Peyer's patch (tissue), 4 donors: Measurements from ENCODE around the gene NPC1. TPM values are rescaled to one million over a fixed set of nuclear protein-coding genes. Genes with fewer than 3 reads are reported as not detected.

Source experiments
- DNase-seq, 3 donors: peaks; one replicate each; pipeline ENCODE4 v3.0.0-alpha.2; 2017 to 2019
- H3K27ac ChIP-seq, 4 donors: fragments of 200-600 bp; sonication (generic); one replicate each; pipeline ENCODE4 v1.5.1; 2016 to 2019
- H3K27me3 ChIP-seq, 2 donors: fragments of 200-600 bp; sonication (generic); one replicate each; pipeline ENCODE4 v1.5.1; 2019
- H3K36me3 ChIP-seq, 3 donors: fragments of 200-600 bp; sonication (generic); one replicate each; pipeline ENCODE4 v1.5.1; 2016 to 2019
- H3K4me1 ChIP-seq, 4 donors: fragments of 200-600 bp; sonication (generic); one replicate each; pipeline ENCODE4 v1.5.1; 2016 to 2019
- H3K4me3 ChIP-seq, 4 donors: fragments of 200-600 bp; sonication (generic); 1 replicate in 3 of 4; 2 replicates in 1 of 4; pipeline ENCODE4 v1.5.1; 2016 to 2019; ENCODE audit warnings: mild to moderate bottlenecking in 1 of 4
- H3K9me3 ChIP-seq, 4 donors: fragments of 200-600 bp; sonication (generic); one replicate each; pipeline ENCODE4 v1.5.1; 2016 to 2019; ENCODE audit warnings: mild to moderate bottlenecking in 1 of 4
- CTCF ChIP-seq, 6 experiments: fragments of 450-650 bp in 4 of 6; fragments of 200-600 bp in 2 of 6; sonication (generic) in 1 of 6; IDR thresholded peaks; one replicate each; pipeline ENCODE4 v1.5.1; 2017 to 2019; ENCODE audit warnings: antibody characterized with exemption in 6 of 6, mild to moderate bottlenecking in 3 of 6, moderate library complexity in 1 of 6
- POLR2A ChIP-seq, 2 donors: fragments of 450-650 bp; IDR thresholded peaks; one replicate each; pipeline ENCODE4 v1.5.1; 2017; ENCODE audit warnings: antibody characterized with exemption in 2 of 2, mild to moderate bottlenecking in 2 of 2, moderate library complexity in 2 of 2
- total RNA-seq, 4 donors: library from RNA; depleted of rRNA; stranded (reverse); fragments of >200 nt; gene quantifications; one replicate each; pipeline ENCODE4 v1.1.0, GENCODE V29; 2016

NPC1 gene
- total RNA-seq, 4 donors from 2014 or later = 62.7 to 80.1 (median 71.3) TPM

DNA sequence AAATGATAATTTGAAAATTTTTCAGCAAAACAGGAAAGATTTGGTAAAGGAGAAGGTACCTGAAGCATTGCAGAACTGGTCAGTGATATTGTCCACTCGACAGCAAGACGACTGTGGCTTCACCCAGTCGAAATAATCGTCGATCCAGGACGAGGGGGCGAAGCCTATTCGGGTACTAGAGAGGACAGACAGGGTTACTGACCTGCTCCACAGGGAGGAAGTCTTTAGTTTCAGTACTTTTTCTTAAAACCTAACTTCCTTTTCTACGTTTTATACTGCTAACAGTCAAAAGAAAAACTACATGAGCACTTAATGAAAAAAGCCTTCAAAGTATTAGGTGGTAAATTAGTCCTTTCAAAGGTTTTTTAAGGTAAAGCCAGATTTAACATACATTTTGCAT, 47.0 kb downstream of the NPC1 start:
- H3K36me3 ChIP-seq = peaks cover 0 to 99% (median 2%) of the 10 kb centered on the region in 3 donors
- H3K27me3 ChIP-seq = no peaks in the 10 kb centered on the region
- no peak for DNase-seq

GRCh38 chr18:23538870-23539269, 47.4 kb downstream of the NPC1 start:
- Histone ChIP-seq H3K36me3 (peaks cover 0 to 99% (median 0%) of the 10 kb centered on the region in 3 donors), H3K27ac (no peak overlapping the region), H3K4me3 (no peak overlapping the region), H3K27me3 (no peaks in the 10 kb centered on the region), H3K9me3 (no peaks in the 10 kb centered on the region), H3K4me1 (peaks cover 0 to 8% (median 4%) of the 10 kb centered on the region in 4 donors)
- TF ChIP-seq CTCF (IDR thresholded peaks at IDR 0.05) (no peak), POLR2A (IDR thresholded peaks at IDR 0.05) (no peak)
- no peak for DNase-seq

More for the DNA sequence above, 47.0 kb downstream of the NPC1 start:
- TF ChIP-seq CTCF (IDR thresholded peaks at IDR 0.05) = no peak
- TF ChIP-seq POLR2A (IDR thresholded peaks at IDR 0.05) = no peak
- Histone ChIP-seq H3K9me3 (no peaks in the 10 kb centered on the region), H3K4me3 (no peak overlapping the region), H3K27ac (no peak overlapping the region), H3K4me1 (peaks cover 0 to 8% (median 4%) of the 10 kb centered on the region in 4 donors)

GRCh38 chr18:23538001-23538400, 48.3 kb downstream of the NPC1 start:
- Histone ChIP-seq H3K27me3 (no peaks in the 10 kb centered on the region), H3K27ac (no peak overlapping the region), H3K4me3 (no peak overlapping the region), H3K9me3 (no peaks in the 10 kb centered on the region), H3K4me1 (peaks cover 0 to 8% (median 4%) of the 10 kb centered on the region in 4 donors), H3K36me3 (peaks cover 0 to 99% (median 0%) of the 10 kb centered on the region in 3 donors)
- no peak for DNase-seq
- no peak for TF ChIP-seq POLR2A (IDR thresholded peaks at IDR 0.05)
- TF ChIP-seq CTCF (IDR thresholded peaks at IDR 0.05) = no peak

- peaks cover 0 to 98% (median 0%) of the 10 kb centered on the region in 3 donors for H3K36me3 ChIP-seq
- H3K4me3 ChIP-seq = no peak overlapping the region
- no peak overlapping the region for H3K27ac ChIP-seq
- TF ChIP-seq CTCF (IDR thresholded peaks at IDR 0.05) = no peak
- TF ChIP-seq POLR2A (IDR thresholded peaks at IDR 0.05) = no peak
- H3K27me3 ChIP-seq = no peaks in the 10 kb centered on the region
- H3K9me3 ChIP-seq = no peaks in the 10 kb centered on the region
- H3K4me1 ChIP-seq = peaks cover 0 to 8% (median 4%) of the 10 kb centered on the region in 4 donors
- DNase-seq = no peak
These were observed 49.0 kb downstream of the NPC1 start for GRCh38 chr18:23537274-23537673.

DNA sequence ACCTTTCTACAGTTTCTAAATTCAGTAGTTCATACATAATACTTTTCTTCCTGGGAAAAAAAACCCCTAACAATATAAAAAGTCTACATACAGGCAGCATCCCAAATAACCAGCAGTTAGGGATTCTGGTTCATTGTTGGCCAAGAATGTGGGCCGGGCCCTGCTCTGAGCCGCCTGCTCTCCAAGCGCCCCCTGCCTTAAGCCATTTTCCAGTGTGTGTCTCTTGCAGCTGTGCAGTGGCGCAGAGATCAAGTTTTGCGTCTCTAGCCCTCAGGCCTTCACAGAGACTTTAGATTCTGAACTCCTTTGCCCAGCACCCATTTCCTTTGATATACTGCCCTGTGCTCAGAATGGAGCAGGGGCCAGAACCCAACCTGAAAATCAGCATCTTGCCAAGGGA, 50.1 kb downstream of the NPC1 start:
- Histone ChIP-seq H3K27me3 (no peaks in the 10 kb centered on the region), H3K4me3 (no peak overlapping the region), H3K9me3 (no peaks in the 10 kb centered on the region), H3K36me3 (peaks cover 0 to 99% (median 0%) of the 10 kb centered on the region in 3 donors), H3K4me1 (peaks cover 0 to 8% (median 4%) of the 10 kb centered on the region in 4 donors), H3K27ac (no peak overlapping the region)
- DNase-seq = no peak
- TF ChIP-seq CTCF (IDR thresholded peaks at IDR 0.05) (no peak), POLR2A (IDR thresholded peaks at IDR 0.05) (no peak)

DNA sequence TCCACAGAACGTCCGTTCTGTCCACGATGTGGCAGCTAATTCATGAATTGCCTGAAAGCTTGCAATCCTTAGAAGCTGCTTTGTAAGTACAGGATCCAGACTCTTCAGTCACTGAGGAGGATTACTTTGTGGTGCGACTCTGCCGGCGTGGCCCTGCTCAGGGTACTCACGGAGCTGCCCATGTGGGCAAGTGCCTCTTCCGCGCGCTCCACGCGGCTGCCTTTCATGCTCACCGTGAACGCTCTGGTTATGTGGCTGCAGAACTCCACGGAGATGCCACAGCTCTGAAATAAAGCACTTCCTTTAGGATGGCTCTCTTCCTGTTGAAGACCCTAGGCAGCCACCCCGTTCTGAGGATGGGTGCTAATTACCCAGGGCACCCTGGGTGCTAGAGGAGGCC, 52.0 kb downstream of the NPC1 start:
- H3K4me3 ChIP-seq = no peak overlapping the region
- H3K27me3 ChIP-seq = no peaks in the 10 kb centered on the region
- no peaks in the 10 kb centered on the region for H3K4me1 ChIP-seq
- no peaks in the 10 kb centered on the region for H3K9me3 ChIP-seq
- DNase-seq = no peak
- H3K36me3 ChIP-seq = peaks cover 0 to 99% (median 0%) of the 10 kb centered on the region in 3 donors
- no peak overlapping the region for H3K27ac ChIP-seq
- TF ChIP-seq POLR2A (IDR thresholded peaks at IDR 0.05) (no peak), CTCF (IDR thresholded peaks at IDR 0.05) (no peak)
